IgD-negative memory B cell (primary cell): ENCODE results near the gene RAB26. TPM values are rescaled to one million over a fixed set of nuclear protein-coding genes. Genes with fewer than 3 reads are reported as not detected.
"Not testable (repeated sequence)": the region's sequence is repeated elsewhere in the genome, so short reads cannot be mapped to it uniquely, and the experiment has no call there.

Experiments used
- H3K27ac Mint-ChIP-seq, 3 donors: one replicate each; pipeline ENCODE4 v1.8.0; 2020 to 2022; ENCODE audit warnings: mild to moderate bottlenecking in 3 of 3, mixed read lengths in 3 of 3, moderate library complexity in 1 of 3
- H3K27me3 Mint-ChIP-seq: one replicate; pipeline ENCODE4 v1.8.0; 2021; ENCODE audit warnings: mixed read lengths
- H3K36me3 Mint-ChIP-seq: one replicate; pipeline ENCODE4 v1.8.0; 2020; ENCODE audit warnings: mild to moderate bottlenecking, mixed read lengths
- H3K4me1 Mint-ChIP-seq, 3 donors: one replicate each; pipeline ENCODE4 v1.8.0; 2020 to 2022; ENCODE audit warnings: mixed read lengths in 3 of 3, mild to moderate bottlenecking in 1 of 3
- H3K4me3 Mint-ChIP-seq, 4 donors: one replicate each; pipeline ENCODE4 v1.8.0; 2020 to 2022; ENCODE audit warnings: mild to moderate bottlenecking in 4 of 4, mixed read lengths in 4 of 4, moderate library complexity in 3 of 4
- H3K9me3 Mint-ChIP-seq, 3 donors: one replicate each; pipeline ENCODE4 v1.8.0; 2020 to 2021; ENCODE audit warnings: mixed read lengths in 3 of 3, mild to moderate bottlenecking in 1 of 3
- polyA plus RNA-seq: library from polyadenylated mRNA; unstranded; fragments of 300-500 nt; fragmentation: Illumina TruSeq; gene quantifications from one replicate; pipeline ENCODE4 v1.2.3, GENCODE V29; 2021

Gene RAB26
- polyA plus RNA-seq, 1 donor from 2014 or later = 0.41 TPM

DNA sequence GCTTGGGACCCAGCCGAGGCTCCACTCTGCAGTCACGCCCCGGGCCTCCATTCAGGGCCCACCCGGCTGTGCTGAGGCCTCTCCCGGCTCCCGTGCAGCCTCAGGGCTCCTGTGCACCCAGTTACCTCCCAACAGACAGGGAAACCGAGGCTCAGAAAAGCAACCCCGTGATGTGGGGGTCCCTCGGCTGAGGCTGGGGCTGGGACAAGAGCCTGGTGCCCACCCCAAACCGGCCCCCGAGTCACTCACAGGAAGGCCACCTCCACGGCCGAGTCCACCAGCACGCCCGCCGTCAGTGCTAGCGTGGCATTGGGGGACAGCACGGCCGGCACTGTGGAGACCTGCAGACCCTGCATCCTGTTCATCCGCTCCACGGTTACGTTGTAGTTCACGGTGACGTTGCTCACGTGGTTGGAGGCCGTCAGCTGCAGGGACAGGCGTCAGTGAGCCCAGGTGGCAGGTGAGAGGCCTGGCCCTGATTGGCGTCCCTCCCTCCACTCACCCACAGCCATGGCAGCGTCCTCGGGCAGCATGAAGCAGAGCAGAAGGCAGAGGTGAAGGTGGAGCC, 35.8 kb upstream of the RAB26 start:
- not testable (repeated sequence) for H3K4me1 Mint-ChIP-seq, H3K27me3 Mint-ChIP-seq, H3K4me3 Mint-ChIP-seq, H3K36me3 Mint-ChIP-seq, H3K9me3 Mint-ChIP-seq, H3K27ac Mint-ChIP-seq

DNA sequence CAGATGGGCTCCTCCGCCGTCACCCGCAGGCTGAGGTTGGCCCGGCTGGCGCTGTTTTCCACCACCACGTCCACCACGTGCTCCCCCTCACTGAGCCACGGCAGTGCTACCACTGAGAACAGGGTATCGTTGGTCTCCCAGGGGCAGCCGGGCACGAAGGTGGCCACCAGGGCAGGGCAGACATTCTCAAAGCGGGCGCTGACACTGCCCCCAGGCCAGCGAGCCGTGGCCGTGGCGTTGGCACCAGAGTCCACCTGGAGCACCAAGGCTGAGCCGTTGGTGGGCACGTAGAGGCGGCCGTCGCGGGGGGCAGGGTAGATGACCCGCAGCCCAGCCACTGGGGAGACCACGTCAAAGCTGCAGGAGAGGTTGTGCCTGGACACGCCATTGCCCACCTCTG, 34.2 kb upstream of the RAB26 start:
- not testable (repeated sequence) for H3K36me3 Mint-ChIP-seq, H3K27me3 Mint-ChIP-seq, H3K4me3 Mint-ChIP-seq, H3K9me3 Mint-ChIP-seq, H3K27ac Mint-ChIP-seq, H3K4me1 Mint-ChIP-seq

DNA sequence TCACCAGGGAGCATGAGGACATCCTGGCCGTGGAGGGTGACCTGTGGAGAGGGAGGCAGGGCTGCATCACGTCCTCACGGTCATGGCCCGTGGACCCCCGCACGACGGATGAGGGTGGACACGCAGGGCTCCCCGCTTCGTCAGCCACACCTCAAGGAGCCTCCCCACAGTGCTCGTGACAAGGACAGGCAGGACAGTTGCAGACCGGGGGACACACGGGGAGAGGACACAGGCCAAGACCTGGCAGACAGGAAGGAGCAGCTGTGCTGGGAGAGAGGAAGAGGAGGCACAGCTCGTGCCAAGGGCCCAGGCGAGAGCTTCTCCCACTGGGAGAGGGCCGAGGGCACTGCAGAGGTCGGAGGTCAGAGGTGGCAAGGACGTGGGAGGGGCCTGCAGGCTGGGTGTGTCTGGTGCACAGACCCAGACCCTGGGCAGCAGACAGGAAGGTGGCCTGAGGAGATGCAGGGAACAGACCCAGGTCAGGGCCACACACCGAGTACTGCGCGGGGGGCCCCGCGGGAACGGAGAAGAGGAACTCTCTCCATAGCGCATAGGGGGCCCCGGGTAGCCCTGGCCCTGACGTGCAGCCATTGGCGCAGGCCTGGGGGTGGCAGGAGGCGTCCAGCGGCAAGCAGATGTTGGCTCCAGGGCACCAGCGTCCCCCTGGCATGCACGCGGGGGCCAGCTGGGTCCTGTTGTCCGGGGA, 33.4 kb upstream of the RAB26 start:
- not testable (repeated sequence) for H3K36me3 Mint-ChIP-seq, H3K9me3 Mint-ChIP-seq

DNA sequence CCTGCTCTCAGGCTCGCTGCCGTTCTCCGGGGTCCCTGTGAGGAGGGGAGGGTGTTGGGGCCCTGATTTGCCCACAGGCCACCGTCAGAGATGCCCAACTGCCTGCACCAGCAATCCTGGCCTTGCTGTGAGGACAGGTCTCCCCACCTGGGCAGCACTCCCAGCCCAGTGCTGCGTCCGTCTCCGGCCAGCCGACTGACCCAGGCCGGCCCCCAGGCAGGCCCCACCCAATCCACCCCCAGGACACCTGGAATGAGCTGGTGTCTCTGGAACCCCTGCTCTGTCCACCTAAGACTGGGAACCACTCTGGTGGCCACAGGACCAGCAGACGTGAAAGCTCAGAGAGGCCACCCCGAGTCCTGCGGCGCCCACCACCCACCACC, 32.8 kb upstream of the RAB26 start:
- H3K27ac Mint-ChIP-seq = no peak overlapping the region
- no peak overlapping the region for H3K4me3 Mint-ChIP-seq
- no peaks in the 10 kb centered on the region for H3K9me3 Mint-ChIP-seq
- no peaks in the 10 kb centered on the region for H3K27me3 Mint-ChIP-seq
- H3K36me3 Mint-ChIP-seq = peaks cover 1% of the 10 kb centered on the region
- peaks cover 0 to 3% (median 1%) of the 10 kb centered on the region in 3 donors for H3K4me1 Mint-ChIP-seq

More for the DNA sequence above, 33.4 kb upstream of the RAB26 start:
- H3K4me1 Mint-ChIP-seq, H3K27me3 Mint-ChIP-seq, H3K4me3 Mint-ChIP-seq, H3K27ac Mint-ChIP-seq: not testable (repeated sequence)

DNA sequence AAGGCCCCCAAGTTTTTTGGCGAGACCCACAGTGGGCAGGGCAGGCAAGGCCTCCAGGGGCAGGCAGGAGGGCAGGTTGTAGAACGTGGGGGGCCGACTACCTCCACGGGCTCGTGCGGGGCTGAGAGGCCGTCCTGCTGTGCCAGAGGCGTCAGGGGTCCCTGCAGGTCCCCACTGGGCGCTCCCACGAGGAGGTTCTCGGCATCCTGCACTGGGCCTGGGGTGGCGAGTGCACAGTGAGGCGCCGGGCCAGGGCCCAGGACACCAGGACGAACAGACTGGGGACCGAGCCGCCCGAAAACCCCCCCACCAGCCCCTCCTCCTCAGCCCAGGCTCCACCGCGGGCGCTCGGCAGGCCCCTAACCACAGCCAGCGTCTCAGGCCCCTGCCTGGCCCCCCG, 32.0 kb upstream of the RAB26 start:
- H3K36me3 Mint-ChIP-seq, H3K4me3 Mint-ChIP-seq, H3K4me1 Mint-ChIP-seq, H3K27ac Mint-ChIP-seq, H3K9me3 Mint-ChIP-seq, H3K27me3 Mint-ChIP-seq: not testable (repeated sequence)

DNA sequence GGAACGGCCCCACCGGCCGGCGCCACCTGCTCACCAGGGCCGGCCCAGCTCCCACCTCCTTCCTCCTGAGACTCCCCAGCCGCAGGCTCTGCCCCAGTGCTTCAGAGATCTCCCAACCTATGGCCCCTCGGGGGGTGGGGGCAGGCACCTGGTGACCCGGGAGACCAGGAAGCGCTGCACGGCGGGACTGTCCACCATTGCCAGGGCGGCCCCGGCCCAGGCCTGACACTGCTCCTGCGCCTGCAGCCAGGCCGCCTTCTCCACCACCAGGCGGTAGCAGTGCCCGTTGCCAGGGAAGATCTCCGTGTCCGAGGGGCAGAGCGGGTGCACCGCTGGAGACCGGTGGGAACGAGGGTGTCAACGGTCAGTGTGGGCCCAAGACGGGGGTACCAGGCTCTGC, 31.1 kb upstream of the RAB26 start:
- H3K27me3 Mint-ChIP-seq, H3K27ac Mint-ChIP-seq, H3K4me1 Mint-ChIP-seq, H3K4me3 Mint-ChIP-seq, H3K9me3 Mint-ChIP-seq, H3K36me3 Mint-ChIP-seq: not testable (repeated sequence)

DNA sequence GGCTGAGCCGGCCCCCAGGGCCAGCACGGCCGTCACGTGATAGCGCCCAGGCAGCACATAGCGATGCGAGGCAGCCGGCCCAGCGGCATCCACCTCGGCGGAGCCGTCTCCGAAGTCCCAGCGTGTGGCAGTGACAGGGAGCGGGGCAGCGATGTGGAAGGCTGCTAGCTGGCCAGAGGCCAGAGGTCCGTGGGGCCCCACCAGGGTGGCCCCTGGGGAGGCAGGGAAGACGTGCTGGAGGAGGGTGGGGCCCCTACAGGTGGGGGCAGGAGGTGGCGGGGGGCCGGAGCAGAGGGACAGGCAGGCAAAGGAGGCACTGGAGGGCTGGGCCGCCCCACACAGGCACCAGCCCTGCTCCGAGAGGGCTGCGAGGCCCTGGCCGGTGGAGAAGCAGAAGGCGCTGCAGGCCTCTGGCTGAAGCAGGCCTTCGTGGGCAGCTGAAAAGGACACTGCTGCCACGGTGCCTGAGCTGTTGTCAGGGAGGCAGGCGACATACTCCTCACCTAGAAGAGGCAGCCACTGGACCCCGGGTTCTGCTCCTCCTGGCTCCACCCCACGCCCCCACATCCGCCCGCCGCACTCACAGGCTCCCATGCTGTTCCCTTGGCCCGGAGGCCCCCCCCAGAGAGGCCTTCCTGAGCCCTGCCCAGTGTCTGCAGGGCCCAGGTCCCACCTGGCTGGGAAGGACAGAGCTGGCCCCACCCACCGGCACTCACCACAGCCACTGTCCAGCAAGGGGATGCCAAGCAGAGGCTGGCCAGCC, 30.3 kb upstream of the RAB26 start:
- not testable (repeated sequence) for H3K27me3 Mint-ChIP-seq

DNA sequence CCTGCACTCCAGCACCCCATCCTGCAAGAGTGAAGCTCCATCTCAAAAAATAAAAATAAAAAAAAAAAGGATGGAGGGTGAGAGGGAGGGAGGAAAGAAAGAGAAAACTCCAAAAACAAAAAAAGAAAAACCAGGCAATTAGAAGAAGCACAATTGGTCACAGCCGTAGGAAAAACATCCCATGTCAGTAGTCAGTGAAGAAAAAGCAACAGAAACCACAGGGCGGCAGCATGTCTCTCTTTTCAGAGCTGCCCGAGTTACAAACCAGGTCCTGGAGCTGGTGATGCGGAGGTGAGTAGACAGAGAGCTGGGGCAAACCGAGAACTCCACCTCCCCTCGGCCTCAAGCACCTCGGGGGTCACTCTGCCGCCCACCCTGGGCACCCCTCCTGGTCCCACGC, 27.1 kb upstream of the RAB26 start:
- not testable (repeated sequence) for H3K4me3 Mint-ChIP-seq, H3K4me1 Mint-ChIP-seq, H3K27me3 Mint-ChIP-seq, H3K9me3 Mint-ChIP-seq, H3K27ac Mint-ChIP-seq, H3K36me3 Mint-ChIP-seq

More for the DNA sequence above, 30.3 kb upstream of the RAB26 start:
- H3K27ac Mint-ChIP-seq, H3K9me3 Mint-ChIP-seq, H3K4me3 Mint-ChIP-seq, H3K4me1 Mint-ChIP-seq, H3K36me3 Mint-ChIP-seq: not testable (repeated sequence)

DNA sequence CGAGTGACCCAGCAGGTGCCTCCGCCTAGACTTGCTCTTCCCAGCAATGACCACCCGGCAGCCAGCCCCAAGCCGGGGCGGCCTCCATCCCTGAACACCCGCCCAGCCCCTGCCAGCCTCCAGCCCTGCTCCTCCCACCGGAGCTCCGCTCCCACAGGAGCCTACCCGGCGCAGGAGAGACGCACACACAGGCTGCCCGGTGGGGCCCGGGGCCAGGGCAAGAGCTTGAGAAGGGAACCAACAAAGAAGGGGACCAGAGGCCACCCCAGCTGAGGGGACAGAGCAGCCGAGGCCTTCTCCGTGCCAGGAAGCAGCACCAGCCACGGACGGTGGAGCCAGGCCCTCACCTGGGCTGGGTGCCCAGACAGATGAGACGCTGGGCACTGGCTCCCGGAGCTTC, 26.6 kb upstream of the RAB26 start:
- Mint-ChIP-seq H3K27ac (no peak overlapping the region), H3K4me1 (peaks cover 5 to 9% (median 7%) of the 10 kb centered on the region in 3 donors), H3K4me3 (no peak overlapping the region), H3K36me3 (no peaks in the 10 kb centered on the region), H3K9me3 (no peaks in the 10 kb centered on the region), H3K27me3 (no peaks in the 10 kb centered on the region)

DNA sequence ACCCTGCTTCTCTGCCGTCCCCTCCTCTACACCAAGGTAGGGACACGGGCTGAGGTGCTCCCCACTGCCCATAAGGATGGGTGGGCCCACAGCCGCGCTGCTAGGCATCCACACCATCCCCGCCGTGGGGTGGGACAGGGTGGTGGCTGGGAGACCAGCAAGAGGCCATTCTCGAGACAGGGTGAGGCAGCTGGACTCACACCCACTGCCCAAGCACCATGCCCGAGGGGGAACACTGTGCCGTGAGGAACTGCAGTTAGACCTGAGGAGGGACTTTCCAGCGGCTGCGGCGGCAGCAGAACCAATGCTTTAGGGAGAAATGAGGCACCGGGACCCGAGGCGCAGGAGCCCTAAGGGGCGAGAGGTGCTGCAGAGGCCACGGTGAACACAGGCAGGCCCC, 26.0 kb upstream of the RAB26 start:
- no peak overlapping the region for H3K27ac Mint-ChIP-seq
- no peaks in the 10 kb centered on the region for H3K36me3 Mint-ChIP-seq
- peaks cover 5 to 9% (median 9%) of the 10 kb centered on the region in 3 donors for H3K4me1 Mint-ChIP-seq
- H3K9me3 Mint-ChIP-seq = no peaks in the 10 kb centered on the region
- H3K27me3 Mint-ChIP-seq = no peaks in the 10 kb centered on the region
- no peak overlapping the region for H3K4me3 Mint-ChIP-seq

DNA sequence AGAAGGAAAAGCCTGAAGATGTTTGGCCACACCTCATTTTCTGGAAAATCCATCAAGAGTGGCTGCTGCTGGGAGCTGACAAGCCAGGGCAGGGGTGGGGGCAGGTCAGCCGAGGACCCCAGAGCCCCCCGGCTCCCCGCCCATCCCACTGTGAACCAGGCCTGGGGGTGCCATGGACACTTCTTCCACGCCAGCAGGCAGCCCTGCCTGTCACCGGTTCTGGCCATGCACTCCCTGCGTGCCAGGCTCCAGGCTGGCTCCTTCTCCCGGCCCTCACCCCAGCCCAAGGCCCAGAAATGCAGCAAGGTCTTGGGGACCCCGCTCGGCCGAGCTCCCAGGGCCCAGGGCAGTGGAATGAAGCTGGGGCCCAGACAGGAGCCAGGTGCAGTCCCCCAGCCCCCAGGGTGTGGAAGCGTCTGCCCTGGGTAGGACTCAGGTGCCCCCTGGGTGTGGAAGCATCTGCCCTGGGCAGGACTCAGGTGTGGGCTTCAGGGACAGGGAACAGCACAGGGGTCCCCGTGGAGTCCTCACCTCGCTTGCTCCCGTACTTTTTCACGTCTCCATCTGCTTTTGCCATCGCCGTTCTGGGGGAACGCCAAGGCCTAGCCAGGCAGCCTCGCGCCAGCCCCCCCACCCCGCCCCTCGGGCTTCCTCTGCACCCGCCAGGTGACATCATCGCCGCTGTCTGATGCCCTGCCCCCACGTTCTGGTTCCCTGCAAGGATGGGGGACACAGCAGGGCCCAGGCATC, 25.3 kb upstream of the RAB26 start:
- not testable (repeated sequence) for H3K27me3 Mint-ChIP-seq, H3K4me1 Mint-ChIP-seq, H3K36me3 Mint-ChIP-seq, H3K27ac Mint-ChIP-seq, H3K4me3 Mint-ChIP-seq, H3K9me3 Mint-ChIP-seq

DNA sequence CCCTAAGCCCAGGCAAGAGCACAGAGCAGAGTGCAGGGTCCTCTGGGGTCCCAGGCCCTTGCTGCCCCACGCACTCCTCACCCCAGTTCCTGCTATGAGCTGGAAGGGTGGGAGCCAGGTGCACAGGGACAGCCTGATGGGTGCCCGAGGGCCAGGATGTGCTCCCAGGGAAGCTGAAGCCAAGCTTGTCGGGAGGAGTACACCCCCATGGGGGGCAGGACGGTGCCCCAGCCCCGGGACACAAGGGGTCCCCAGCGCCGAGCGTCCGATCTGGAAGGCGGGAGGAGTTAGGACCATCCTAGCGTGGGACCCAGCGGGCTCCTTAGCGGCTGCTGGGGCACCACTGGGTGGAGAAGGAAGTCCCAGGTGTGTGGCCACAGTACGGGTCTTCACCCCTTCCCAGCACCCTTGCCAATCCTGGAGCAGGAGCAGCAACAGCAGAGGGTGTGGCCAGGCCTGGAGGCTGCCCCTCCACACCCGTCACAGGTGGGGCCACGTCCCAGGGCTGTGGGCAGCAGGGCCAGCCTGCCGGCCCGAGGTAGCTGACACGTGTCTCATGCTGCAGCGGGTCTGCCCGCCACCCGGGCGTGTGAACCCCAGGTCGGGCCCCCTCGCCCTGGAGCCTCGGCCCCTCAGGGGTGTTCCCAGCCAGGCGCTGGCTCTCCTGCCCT, 24.6 kb upstream of the RAB26 start:
- not testable (repeated sequence) for H3K4me3 Mint-ChIP-seq, H3K36me3 Mint-ChIP-seq, H3K27ac Mint-ChIP-seq, H3K9me3 Mint-ChIP-seq, H3K27me3 Mint-ChIP-seq
- H3K4me1 Mint-ChIP-seq = peaks cover 9 to 14% (median 11%) of the 10 kb centered on the region in 3 donors

DNA sequence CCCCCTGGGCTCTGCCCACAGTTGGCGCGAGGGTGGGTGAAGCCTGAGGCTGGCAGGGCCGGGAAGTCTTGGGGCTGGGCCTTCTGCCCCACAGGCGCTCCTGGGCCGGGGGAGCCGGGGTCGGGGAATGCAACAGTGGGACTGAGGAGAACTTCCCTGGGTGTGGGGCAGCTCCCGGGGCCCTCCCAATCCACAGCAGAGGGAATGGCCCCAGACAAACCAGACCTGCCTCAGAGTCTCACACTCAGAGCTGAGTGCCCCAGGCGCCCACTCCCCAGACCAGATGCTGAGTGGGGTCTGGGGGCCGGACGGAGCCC, 24.1 kb upstream of the RAB26 start:
- not testable (repeated sequence) for H3K4me3 Mint-ChIP-seq, H3K27ac Mint-ChIP-seq, H3K9me3 Mint-ChIP-seq, H3K27me3 Mint-ChIP-seq, H3K36me3 Mint-ChIP-seq
- peaks cover 9 to 14% (median 11%) of the 10 kb centered on the region in 3 donors for H3K4me1 Mint-ChIP-seq

DNA sequence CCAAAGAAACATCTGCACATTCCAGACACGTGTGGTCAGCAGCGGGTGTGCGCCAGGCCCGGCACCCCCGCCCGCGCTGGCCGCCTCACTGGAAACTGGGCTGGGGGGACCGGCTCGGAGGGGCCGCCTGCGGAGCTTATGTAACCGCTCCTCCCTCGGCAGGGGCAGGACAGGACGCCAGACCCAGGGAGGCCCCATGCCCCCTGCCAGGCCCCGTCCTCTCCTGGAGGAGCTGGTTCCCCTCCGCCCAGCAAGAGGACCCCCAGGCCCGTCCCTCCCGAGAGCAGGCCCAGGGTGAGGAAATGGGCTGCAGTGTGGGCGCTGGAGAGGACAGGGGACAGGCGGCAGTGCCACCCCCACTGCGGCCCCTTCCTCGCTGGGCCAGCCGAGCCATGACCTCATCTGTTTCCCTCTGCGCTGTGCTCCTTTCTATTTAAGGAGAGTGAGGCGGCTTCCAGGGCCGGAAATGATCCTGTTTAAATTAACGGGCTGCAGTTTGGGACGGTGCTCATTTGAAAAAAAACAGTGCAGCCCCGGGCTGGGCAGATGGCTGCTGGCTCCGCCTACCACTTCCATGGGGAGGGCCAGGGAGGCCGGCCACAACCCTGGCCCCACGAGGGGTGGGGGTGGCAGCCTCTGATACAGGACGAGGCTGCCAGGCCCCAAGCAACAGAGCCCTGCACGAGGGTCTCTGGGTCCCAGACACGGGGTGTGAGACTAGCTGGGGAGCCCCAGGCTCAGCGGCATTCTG, 23.6 kb upstream of the RAB26 start:
- Mint-ChIP-seq H3K4me1 (peaks cover 9 to 14% (median 11%) of the 10 kb centered on the region in 3 donors), H3K4me3 (peak overlapping the region in 1 of 4 donors; percentile 61)
- not testable (repeated sequence) for H3K36me3 Mint-ChIP-seq, H3K27me3 Mint-ChIP-seq, H3K27ac Mint-ChIP-seq, H3K9me3 Mint-ChIP-seq

DNA sequence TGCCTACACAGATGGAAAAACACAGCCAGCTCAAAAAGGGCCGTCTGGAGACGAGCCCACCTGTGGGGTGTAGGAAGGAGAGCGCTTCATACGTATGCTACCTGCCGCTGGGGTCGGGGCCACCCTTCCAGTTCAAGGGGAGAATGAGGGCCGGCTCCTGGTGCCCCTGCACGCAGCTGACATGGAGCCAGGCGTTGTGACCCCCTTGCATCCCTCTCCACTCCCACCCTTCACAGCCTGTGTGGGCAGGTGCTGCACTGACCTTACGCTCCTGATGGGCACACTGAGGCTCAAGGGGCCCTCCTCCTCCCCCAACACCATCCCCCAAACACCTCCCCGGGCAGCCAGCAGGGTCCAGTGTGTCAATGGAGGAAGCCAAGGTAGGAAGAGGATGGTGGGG, 22.8 kb upstream of the RAB26 start:
- H3K36me3 Mint-ChIP-seq, H3K27me3 Mint-ChIP-seq, H3K27ac Mint-ChIP-seq, H3K9me3 Mint-ChIP-seq: not testable (repeated sequence)
- Mint-ChIP-seq H3K4me3 (peak overlapping the region in 1 of 4 donors; percentile 61), H3K4me1 (peaks cover 9 to 11% (median 9%) of the 10 kb centered on the region in 3 donors)
